H1 (cell line): Measurements from ENCODE around the gene MGMT. TPM values are rescaled to one million over a fixed set of nuclear protein-coding genes. Genes with fewer than 3 reads are reported as not detected.

Experiments
- CHD1 ChIP-seq: IDR thresholded peaks from 2 replicates; pipeline ENCODE4 v1.6.1; 2012; ENCODE audit warnings: low read depth, low read length, improper control_type of control experiment
- CHD2 ChIP-seq: IDR thresholded peaks from 2 replicates; pipeline ENCODE4 v1.6.1; 2012; ENCODE audit warnings: low read length, improper control_type of control experiment
- GABPA ChIP-seq: IDR thresholded peaks from 2 replicates; pipeline ENCODE4 v1.6.1; 2011; ENCODE audit warnings: mild to moderate bottlenecking, low read length, moderate library complexity, borderline replicate concordance; ENCODE audit not compliant: insufficient read depth
- KDM1A ChIP-seq: fragments of 200-600, 300-600 bp; sonication (generic); IDR thresholded peaks from 2 replicates; pipeline ENCODE4 v1.7.1; 2016; ENCODE audit warnings: mild to moderate bottlenecking, low read length, borderline replicate concordance
- NANOG ChIP-seq: IDR thresholded peaks from 2 replicates; pipeline ENCODE4 v1.6.1; 2011; ENCODE audit warnings: low read length, low read depth, mild to moderate bottlenecking, inconsistent platforms; ENCODE audit not compliant: insufficient read depth, poor library complexity, severe bottlenecking
- SAP30 ChIP-seq: fragments of 300-600 bp; sonication (generic); IDR thresholded peaks from 2 replicates; pipeline ENCODE4 v1.7.1; 2012; ENCODE audit warnings: low read length, moderate library complexity, mild to moderate bottlenecking, inconsistent platforms; ENCODE audit not compliant: insufficient read depth, insufficient replicate concordance
- TEAD4 ChIP-seq: IDR thresholded peaks from 2 replicates; pipeline ENCODE4 v1.6.1; 2012; ENCODE audit warnings: low read depth, low read length, inconsistent platforms, mixed read lengths
- ZNF274 ChIP-seq: IDR thresholded peaks from 2 replicates; pipeline ENCODE4 v1.7.0; 2012; ENCODE audit warnings: low read length, borderline replicate concordance; ENCODE audit errors: extremely low read depth
- polyA plus RNA-seq, 7 experiments: library from polyadenylated mRNA; depleted of rRNA in 3 of 7; stranded (reverse) in 5 of 7; unstranded in 2 of 7; fragments of >200 nt in 5 of 7; fragments of 200-250 nt in 2 of 7; gene quantifications; 1 replicate in 5 of 7; 2 replicates in 1 of 7; 4 replicates in 1 of 7; pipeline versions ENCODE4 v1.2.1 to v1.2.3, GENCODE V29; 2011 to 2013; ENCODE audit warnings: missing spikeins in 2 of 7, mixed read lengths in 2 of 7
- total RNA-seq: library from RNA; stranded (reverse); fragmentation: NEBNext Ultra II Directional; extraction: Animal tissue kit (Norgen Biotek cat#: 25700); gene quantifications from 2 replicates; pipeline ENCODE4 v1.2.1, GENCODE V29; 2021
- TF ChIP-seq, protein P1 (sequence below): fragments of 300-600 bp; sonication (generic); IDR thresholded peaks from 2 replicates; pipeline ENCODE4 v1.7.1; 2012; ENCODE audit warnings: low read length, moderate library complexity, mild to moderate bottlenecking, inconsistent platforms; ENCODE audit not compliant: insufficient replicate concordance

The MGMT gene
- total and polyA plus RNA-seq, 2 of the 8 experiments (the other 6 are each of a cell fraction or from before 2014, with no cell fraction given): 9.9 to 10.7 TPM

DNA sequence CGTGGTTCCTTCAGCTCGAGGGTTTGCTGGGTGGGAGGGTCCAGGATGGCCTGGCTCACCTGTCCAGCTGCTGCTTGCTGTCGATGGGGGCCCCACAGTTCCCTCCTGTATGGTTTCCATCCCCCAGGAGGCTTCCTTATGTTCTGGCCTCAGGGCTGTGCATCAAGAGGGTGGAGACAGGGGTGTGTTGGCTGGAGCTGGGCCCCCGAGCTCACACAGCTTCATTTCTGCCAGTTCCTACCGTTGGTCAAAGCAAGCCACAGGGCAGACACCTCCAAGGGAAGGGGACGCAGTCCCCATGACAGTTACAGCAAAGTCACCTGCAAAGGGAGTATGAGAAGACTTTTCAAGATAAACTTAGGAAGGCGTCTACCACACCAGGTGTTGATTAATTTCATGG lies 340.2 kb downstream of the MGMT start (continued):
- TF ChIP-seq, protein P1, sequence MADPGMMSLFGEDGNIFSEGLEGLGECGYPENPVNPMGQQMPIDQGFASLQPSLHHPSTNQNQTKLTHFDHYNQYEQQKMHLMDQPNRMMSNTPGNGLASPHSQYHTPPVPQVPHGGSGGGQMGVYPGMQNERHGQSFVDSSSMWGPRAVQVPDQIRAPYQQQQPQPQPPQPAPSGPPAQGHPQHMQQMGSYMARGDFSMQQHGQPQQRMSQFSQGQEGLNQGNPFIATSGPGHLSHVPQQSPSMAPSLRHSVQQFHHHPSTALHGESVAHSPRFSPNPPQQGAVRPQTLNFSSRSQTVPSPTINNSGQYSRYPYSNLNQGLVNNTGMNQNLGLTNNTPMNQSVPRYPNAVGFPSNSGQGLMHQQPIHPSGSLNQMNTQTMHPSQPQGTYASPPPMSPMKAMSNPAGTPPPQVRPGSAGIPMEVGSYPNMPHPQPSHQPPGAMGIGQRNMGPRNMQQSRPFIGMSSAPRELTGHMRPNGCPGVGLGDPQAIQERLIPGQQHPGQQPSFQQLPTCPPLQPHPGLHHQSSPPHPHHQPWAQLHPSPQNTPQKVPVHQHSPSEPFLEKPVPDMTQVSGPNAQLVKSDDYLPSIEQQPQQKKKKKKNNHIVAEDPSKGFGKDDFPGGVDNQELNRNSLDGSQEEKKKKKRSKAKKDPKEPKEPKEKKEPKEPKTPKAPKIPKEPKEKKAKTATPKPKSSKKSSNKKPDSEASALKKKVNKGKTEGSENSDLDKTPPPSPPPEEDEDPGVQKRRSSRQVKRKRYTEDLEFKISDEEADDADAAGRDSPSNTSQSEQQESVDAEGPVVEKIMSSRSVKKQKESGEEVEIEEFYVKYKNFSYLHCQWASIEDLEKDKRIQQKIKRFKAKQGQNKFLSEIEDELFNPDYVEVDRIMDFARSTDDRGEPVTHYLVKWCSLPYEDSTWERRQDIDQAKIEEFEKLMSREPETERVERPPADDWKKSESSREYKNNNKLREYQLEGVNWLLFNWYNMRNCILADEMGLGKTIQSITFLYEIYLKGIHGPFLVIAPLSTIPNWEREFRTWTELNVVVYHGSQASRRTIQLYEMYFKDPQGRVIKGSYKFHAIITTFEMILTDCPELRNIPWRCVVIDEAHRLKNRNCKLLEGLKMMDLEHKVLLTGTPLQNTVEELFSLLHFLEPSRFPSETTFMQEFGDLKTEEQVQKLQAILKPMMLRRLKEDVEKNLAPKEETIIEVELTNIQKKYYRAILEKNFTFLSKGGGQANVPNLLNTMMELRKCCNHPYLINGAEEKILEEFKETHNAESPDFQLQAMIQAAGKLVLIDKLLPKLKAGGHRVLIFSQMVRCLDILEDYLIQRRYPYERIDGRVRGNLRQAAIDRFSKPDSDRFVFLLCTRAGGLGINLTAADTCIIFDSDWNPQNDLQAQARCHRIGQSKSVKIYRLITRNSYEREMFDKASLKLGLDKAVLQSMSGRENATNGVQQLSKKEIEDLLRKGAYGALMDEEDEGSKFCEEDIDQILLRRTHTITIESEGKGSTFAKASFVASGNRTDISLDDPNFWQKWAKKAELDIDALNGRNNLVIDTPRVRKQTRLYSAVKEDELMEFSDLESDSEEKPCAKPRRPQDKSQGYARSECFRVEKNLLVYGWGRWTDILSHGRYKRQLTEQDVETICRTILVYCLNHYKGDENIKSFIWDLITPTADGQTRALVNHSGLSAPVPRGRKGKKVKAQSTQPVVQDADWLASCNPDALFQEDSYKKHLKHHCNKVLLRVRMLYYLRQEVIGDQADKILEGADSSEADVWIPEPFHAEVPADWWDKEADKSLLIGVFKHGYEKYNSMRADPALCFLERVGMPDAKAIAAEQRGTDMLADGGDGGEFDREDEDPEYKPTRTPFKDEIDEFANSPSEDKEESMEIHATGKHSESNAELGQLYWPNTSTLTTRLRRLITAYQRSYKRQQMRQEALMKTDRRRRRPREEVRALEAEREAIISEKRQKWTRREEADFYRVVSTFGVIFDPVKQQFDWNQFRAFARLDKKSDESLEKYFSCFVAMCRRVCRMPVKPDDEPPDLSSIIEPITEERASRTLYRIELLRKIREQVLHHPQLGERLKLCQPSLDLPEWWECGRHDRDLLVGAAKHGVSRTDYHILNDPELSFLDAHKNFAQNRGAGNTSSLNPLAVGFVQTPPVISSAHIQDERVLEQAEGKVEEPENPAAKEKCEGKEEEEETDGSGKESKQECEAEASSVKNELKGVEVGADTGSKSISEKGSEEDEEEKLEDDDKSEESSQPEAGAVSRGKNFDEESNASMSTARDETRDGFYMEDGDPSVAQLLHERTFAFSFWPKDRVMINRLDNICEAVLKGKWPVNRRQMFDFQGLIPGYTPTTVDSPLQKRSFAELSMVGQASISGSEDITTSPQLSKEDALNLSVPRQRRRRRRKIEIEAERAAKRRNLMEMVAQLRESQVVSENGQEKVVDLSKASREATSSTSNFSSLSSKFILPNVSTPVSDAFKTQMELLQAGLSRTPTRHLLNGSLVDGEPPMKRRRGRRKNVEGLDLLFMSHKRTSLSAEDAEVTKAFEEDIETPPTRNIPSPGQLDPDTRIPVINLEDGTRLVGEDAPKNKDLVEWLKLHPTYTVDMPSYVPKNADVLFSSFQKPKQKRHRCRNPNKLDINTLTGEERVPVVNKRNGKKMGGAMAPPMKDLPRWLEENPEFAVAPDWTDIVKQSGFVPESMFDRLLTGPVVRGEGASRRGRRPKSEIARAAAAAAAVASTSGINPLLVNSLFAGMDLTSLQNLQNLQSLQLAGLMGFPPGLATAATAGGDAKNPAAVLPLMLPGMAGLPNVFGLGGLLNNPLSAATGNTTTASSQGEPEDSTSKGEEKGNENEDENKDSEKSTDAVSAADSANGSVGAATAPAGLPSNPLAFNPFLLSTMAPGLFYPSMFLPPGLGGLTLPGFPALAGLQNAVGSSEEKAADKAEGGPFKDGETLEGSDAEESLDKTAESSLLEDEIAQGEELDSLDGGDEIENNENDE: no peak
- TF ChIP-seq CHD1 (no peak), ZNF274 (no peak), NANOG (no peak), KDM1A (no peak), TEAD4 (no peak), SAP30 (no peak), CHD2 (no peak), GABPA (no peak)
